Right renal pelvis (tissue), 4 donors: ENCODE measurements around the gene LDAF1. TPM values are rescaled to one million over a fixed set of nuclear protein-coding genes. Genes with fewer than 3 reads are reported as not detected.
A peak's percentile ranks its signal among the peaks of the same experiment; 100 is the strongest.
"Not testable (repeated sequence)": the region's sequence is repeated elsewhere in the genome, so short reads cannot be mapped to it uniquely, and the experiment has no call there.

Experiments
- DNase-seq, 4 donors: peaks; one replicate each; pipeline ENCODE4 v3.0.0-alpha.2; 2013; ENCODE audit warnings: low read depth in 4 of 4, low spot score in 3 of 4, missing footprints in 1 of 4
- polyA plus RNA-seq, 4 donors: library from polyadenylated mRNA; unstranded; fragments of 120-200 nt; gene quantifications; one replicate each; pipeline ENCODE4 v1.2.1, GENCODE V29; 2013; ENCODE audit not compliant: insufficient read length in 4 of 4

The LDAF1 gene
- 10 to 100 TPM; 22.8 to 28.6 (median 26.2) TPM for polyA plus RNA-seq

DNA sequence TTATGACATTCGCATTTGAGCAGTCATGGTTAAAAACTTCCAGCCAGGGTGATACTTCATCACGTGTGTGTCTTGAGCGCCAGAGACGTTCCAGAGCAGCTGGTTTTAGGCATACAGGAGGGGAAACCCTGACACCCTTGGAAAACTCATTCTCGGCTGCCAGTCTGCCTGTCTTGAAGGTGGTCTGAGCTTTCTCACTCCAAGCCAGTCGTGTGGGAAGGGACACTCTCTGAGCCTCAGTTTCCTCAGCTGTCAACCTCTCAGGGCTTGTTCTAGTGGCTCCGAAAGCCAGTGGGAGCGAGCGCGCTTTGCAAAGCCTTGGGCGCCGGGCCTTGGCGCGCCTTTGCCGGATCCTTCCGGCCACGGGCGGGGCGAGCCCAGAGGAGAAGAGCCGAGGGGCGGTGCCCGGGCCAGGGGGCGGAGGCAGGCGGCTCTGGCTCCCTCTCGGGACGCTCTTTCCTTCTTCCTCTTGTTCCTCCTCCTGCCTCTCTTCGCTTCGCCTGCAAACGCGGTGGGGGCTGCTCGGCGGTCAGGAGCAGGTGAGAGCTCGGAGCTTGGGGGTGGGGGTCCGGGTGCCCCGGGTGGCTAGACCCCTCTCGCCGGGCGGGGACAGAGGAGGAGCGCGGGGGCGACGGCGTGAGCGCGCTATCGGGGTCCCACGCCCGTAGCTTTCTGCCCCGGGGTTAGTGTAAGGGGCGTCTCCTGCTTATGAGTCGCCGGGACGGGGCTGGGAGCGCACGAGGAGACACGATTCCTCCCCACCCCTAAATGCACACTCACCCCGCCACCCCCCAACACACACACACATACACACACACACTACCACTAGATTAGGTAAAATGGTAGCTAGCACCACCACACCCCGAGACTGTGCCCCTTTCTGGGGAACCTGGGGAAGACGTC lies at the start of gene LDAF1:
TSS of gene LDAF1 (plus strand) at position 467 of the 903 bp plus-strand sequence. CDS start 2,509 bp downstream, outside the sequence.
- DNase-seq = peak in 1 of 4 donors; percentile 62

DNA sequence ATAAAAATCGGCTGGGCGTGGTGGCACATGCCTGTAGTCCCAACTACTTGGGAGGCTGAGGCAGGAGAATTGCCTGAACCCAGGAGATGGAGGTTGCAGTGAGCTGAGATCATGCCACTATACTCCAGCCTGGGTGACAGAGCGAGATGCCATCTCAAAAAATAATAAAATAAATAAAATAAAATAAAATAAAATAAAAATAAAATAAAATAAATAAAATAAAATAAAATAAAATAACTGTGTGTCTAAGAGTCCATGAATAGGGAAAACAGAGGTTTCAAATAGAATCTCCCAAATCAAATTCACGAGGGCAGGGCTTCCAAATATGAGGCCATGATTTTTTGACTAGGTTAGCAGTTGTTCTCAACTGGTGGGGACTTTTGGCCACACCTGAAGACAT lies 42.9 kb upstream of the LDAF1 start:
- DNase-seq = not testable (repeated sequence)

DNA sequence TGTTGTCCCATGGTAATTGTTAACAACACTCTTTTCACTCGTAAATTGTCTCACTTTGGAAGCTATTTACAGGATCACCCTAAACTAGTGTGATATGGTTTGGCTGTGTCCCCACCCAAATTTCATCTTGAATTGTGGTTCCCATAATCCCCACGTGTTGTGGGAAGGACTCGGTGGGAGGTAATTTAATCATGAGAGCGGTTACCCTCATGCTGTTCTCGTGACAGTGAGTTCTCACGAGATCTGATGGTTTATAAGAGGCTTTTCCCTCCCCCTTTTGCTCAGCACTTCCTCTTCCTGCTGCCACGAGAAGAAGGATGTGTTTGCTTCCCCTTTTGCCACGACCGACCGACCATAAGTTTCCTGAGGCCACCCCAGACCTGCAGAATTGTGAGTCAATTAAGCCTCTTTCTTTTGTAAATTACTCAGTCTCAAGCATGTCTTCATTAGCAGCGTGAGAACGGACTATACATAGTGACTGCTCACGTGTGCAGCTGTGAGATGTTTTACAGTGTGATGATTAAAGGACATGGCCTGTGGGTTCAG lies 42.3 kb upstream of the LDAF1 start:
- DNase-seq = no peak

DNA sequence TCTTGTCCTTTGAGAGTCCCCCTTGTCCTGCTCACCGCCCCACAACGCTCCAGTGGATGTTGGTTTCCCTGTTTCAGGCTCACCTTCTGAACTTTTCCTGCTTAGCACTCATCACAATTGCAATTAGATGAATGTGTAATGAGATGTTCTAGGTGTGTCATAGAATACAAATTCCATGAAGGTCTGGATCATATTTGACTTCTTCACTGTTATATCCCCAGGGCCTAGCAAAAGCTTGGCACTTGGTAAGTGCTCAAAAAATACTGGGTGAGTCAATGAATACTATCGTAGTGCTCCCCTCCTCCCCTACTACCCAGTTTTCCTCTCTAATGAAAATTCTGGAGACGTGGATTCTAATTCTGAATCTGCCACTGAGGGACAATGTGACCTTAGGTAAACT lies 40.9 kb upstream of the LDAF1 start:
- no peak for DNase-seq

DNA sequence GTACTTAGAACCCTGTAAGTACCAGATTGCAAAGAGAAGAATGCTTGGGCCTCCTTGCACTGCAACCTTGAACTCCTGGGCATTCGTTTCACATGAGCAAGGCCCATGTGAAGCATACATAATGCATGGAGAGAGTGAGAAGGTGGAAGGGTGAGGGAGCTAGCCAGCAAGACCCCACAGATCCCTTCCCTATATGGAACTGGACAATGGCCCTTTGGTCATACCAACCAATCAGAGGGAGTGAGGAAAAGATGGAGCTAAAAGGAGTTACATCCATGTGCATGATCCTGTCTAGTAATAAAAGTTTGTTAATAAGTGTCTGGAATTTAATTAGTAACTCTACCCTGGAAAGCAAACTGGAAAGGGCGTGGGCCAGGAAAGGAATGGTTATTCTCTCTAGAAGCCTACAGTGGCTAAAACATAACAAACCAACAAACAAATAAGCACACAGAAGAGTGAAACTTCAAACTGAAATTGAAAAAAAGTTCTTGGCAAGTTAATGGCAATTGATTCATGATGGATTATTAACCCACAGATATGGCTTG lies 37.4 kb upstream of the LDAF1 start:
- DNase-seq = peak in 2 of 4 donors; percentile 7 to 10

DNA sequence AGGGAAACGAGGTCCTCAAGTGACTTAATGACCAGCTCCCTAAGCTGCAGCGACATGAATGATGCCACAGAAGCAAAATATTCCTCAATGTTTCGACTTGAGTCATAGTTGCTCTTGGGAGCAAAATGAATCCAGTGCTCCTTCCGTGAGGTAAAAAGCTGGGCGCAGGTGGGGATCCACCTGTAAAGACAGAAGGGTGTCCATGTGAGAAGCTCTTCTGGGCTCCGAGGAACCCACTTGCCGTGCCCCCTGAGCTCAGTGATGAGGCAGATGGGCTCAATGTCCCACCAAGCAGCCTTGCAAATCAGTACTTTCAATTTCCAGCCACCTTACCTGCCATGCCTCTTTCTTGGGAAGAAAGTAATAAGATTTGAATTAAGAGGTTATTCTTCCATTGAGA lies 33.3 kb upstream of the LDAF1 start:
- DNase-seq = no peak

DNA sequence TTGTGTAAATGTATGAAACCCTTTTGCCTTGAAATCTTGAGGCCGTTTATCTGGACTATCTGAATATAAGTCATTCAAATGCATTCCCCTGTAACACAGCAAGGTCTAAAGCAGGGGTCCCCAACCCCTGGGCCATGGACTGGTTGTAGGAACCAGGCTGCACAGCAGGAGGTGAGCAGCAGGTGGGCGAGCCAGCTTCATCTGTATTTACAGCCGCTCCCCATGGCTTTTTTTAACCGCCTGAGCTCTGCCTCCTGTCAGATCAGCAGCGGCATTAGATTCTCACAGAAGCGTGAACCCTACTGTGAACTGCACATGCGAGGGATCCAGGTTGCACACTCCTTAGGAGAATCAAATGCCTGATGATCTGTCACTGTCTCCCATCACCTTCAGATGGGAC lies 32.0 kb upstream of the LDAF1 start:
- no peak for DNase-seq

DNA sequence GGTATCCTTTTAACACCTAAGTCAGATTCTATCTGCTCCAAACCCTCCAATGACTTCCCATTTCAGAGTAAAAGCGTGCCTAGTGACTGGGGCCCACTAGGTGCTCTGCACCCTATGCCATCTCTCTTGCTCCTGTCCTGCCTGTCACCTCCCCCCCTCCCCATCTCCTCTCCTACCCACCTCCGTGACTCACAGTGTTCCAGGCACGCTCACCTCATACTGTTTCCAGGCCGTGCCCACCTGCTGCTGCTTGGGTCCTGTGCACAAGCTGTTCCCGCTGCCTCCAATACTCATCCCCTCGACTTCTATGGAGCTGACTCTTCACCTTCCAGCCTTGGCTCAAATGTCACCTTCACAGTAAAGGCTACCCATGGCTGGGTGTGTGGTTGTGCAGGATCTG lies 29.5 kb upstream of the LDAF1 start:
- no peak for DNase-seq

DNA sequence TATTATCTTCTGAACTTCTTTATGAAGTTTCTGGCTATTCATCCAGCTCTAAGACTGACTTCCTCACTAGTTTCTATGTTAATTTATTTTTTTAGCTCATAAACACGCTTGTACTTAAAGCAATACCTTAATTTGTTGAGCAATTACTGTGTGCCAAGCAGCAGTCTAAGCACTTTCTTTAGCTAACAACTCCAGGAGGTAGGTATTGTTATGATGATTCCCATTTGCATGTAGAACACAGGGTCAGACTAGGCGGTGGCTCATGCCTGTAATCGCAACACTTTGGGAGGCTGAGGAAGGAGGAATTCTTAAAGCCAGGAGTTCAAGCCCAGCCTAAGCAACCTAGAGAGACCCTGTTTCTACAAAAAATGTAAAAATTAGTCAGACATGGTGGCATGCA lies 27.7 kb upstream of the LDAF1 start:
- DNase-seq = no peak

DNA sequence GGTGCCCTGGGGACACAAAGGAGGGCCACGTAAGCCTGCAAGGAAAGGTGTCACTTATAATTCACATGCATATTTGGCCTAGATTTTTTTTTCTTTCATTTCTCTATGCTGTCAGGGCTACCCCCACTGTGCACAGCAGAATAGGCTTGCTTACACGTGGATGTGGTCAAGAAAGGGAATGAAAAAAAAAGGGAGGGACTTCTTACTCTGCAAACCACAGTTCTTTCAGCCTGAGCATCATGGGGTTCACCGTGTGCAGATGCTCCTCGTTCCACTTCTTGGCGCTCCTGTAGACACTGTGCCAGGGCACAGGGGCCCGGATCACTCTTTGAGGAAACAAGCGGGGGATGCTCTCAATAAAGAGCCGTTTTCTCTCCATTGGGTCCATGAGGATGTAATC lies 24.4 kb upstream of the LDAF1 start:
- DNase-seq = no peak

DNA sequence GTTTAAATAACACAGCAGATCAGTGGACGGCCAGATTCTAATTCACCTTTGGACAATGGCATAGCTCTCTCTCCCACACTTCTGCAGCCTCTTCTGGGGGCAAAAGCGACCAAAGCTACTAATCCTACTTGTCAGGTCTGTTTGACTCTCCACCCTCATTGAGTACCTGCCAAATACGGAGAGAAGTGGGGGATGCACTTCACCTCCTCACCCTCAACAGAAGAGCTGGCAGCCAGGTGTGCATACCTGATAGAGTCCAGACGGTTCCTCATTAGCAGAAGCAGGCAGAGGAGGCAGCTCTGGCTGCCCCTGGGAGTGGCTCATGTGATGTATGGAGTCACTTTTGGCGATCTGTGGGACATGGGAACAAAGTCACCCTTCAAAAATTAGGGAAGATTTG lies 12.7 kb upstream of the LDAF1 start:
- DNase-seq = no peak

DNA sequence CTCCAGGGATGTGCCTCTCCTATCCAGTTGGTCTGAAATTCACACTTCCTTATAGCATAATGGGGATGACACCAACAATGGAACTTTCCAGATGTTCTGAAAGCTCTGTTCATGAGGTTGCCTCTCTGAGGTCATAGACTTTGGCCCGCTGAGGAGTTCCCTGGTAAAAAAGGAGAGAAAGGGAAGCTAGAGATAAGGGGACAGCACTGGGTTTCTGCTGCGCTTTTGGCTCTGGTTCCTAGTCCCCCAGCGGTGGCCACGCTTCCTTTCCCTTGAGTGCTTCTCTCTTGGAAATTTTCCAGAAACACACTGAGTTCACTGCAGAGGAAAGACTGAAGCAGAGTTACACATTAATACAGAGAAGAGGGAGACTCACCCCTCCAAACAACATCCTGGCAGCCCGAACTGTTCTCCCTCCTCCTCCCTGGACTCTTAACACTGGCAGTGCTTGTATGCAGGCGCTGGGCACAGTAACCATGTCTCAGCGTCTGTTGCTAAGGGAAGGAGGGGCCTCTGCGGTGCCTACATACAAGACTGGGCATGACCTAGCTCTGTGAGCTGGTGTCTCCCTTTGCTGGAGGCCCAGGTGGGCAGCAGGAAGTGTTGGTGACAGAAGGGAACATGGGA lies 8.0 kb upstream of the LDAF1 start, which contains the start of gene DNAH3:
TSS of gene DNAH3 (minus strand) at position 472 of the 627 bp plus-strand sequence. CDS start 527 bp downstream, outside the sequence.
- no peak for DNase-seq

DNA sequence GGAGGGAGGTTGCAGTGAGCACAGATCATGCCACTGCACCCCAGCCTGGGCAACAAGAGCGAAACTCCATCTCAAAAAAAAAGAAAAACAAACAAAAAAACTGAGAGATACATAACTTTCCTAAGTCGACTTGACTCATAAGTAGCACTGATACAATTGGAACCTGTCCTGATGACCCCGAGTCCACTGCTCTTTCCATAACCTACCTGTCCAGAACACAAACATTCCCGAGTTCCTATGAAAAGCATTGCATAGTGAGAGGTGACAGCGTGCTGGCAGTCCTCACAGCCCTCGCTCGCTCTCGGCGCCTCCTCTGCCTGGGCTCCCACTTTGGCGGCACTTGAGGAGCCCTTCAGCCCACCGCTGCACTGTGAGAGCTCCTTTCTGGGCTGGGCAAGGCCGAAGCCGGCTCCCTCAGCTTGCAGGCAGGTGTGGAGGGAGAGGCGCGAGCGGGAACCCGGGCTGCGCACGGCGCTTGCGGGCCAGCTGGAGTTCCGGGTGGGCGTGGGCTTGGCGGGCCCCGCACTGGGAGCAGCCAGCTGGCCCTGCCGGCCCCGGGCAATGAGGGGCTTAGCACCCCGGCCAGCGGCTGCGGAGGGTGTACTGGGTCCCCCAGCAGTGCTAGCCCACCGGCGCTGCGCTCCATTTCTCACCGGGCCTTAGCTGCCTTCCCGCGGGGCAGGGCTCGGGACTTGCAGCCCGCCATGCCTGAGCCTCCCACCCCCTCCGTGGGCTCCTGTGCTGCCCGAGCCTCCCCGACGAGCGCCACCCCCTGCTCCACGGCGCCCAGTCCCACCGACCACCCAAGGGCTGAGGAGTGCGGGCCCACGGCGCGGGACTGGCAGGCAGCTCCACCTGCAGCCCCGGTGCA lies 6.1 kb upstream of the LDAF1 start:
- not testable (repeated sequence) for DNase-seq

DNA sequence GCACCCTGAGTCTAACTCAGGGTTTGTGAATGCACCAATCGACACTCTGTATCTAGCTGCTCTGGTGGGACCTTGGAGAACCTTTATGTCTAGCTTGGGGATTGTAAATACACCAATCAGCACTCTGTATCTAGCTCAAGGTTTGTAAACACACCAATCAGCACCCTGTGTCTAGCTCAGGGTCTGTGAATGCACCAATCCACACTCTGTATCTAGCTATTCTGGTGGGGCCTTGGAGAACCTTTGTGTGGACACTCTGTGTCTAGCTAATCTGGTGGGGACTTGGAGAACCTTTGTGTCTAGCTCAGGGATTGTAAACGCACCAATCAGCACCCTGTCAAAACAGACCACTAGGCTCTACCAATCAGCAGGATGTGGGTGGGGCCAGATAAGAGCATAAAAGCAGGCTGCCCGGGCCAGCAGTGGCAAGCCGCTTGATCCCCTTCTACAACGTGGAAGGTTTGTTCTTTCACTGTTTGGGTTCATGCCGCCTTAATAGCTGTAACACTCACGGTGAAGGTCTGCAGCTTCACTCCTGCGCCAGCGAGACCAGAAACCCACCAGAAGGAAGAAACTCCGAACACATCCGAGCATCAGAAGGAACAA lies 5.2 kb upstream of the LDAF1 start:
- DNase-seq = not testable (repeated sequence)

DNA sequence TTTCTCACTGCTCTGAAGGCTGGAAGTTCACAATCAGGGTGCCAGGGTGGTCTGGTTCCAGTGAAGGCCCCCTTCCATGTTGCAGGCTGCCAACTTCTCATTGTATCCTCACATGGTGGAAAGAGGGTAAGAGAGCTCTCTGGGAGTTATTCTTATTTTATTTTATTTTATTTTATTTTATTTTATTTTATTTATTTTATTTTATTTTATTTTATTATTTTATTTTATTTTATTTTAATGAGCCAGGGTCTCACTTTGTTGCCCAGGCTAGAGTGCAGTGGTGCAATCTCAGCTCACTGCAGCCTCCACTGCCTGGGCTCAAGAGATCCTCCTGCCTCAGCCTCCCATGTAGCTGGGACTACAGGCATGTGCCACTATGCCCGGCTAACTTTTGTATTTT lies 2.5 kb upstream of the LDAF1 start:
- DNase-seq = not testable (repeated sequence)

DNA sequence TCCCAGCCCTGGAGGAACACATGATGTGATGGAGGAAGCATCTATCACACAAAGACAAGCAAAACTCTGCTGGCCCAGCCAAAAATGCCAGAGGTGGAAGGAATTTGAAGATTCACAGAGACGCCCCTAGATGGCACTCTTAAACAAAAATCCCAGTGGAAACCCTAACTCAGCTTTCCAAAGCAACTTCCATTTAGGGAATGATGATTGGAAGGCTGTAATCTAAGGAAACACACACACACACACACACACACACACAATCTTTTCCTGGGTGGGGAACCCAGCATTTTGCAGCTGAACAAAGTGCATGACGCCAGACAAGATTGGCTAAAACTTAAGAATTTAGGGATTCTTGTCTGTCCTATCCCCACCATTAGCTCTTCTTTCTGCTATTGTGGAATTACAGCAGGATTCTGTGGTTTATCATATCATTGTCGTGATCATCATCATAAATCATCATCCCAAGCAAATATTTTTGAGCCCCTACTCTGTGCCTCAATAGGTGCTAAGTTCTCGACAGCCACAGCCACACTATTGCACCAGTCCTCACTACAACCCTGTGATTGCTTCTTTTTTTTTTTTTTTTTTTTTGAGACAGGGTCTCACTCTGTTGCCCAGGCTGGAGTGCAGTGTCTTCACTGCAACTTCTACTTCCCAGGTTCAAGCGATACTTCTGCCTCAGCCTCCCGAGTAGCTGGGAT lies 1.6 kb upstream of the LDAF1 start:
- no peak for DNase-seq

DNA sequence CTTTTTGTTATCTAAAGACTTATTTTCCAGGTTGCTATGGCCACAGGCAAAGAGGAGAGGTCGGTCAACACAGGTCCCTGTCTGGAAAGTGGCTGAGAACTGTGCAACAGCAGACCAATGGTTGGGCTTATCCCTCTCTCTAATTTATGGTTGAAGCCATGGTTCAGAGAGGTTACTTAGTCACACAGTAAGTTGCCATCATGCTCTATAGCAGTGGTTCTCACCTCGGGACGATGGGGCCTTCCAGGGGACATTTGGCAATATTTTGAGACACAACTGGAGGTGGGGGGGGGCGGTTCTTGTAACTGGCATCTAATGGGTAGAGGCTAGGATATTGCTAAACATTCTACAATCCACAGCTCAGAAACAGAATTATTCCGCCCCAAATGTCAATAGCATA lies 842 bp upstream of the LDAF1 start:
- no peak for DNase-seq

DNA sequence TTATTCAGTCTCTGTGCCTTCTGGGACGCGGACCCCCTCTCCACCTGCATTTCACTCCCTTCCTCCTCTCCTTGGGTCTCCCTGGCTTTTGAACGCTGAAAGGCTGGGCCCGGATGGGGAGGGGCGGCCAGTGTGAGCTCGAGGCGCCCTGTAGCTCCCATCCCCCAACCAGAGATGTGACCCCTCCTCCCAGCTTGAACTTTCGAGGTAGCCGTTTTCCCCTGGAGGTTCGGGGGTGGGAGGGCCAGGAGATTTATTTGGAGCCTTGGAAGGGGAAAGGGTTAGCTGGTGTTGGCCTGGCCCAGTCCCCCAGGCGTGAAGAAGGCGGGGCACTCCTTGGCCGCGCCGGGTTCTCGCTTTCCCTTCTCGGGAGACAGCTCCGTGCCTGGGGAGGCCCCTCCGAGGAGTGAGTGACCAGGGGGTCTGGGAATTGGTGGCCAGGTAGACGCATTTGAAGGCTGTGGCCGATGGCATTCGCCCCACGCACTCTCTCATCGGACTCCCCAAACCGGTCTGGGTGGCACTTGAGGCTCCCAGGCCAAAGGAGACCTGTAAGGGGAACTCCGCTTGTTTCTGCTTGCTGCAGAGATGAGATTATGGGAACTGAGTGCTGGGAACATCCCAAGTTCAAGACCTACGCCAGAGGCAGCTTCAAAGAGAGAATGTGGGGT lies 942 bp downstream of the LDAF1 start:
- no peak for DNase-seq

DNA sequence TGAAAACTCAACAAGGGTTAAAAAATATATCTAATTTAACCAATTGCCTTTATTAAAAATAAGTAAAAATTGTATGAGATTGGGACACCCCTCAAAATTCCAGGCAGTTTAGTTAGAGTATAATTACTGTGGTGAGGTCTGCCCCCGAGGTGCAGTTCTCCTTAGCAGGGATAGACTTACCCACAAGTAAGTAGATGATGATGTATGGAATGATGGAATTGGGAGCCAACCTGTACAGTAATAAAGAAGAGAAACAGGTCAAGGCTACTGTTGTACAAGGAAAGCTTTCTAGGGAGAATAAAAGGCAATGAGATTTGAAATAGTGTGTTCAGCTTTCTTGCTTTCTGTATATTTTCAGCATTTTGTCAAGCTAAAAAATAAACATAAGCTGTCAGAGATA lies 1.8 kb downstream of the LDAF1 start:
- no peak for DNase-seq
